ENCODE measurements around the gene ALKBH3. TPM values are rescaled to one million over a fixed set of nuclear protein-coding genes. Genes with fewer than 3 reads are reported as not detected.

Gene ALKBH3
- total RNA-seq, 1 experiment from 2014 or later, result 36.7 TPM

- ChIA-PET RAD21 (ENCODE audit: low non-redundant PET in 1 of 2, low total read pairs in 2 of 2, uncharacterized antibody in 2 of 2, unreplicated experiment in 2 of 2) (no interaction called here), CTCF (interaction anchor here (1.0 to 1.4 kb wide), 2 partner anchors 23 to 28 kb away, joined by 3 to 4 read pairs; no protein-coding TSS in a partner anchor), POLR2A (no interaction called here)
- Histone ChIP-seq H3K36me3 (ENCODE audit: control insufficient read depth in 1 of 2, insufficient read depth in 2 of 2, low read length in 2 of 2) (peaks cover 3 to 9% of the 10 kb centered on the region in 2 experiments; a peak in 3 of 4 replicates), H3K79me2 (ENCODE audit: insufficient read depth, low read length) (no peaks in the 10 kb centered on the region), H2AFZ (ENCODE audit: low read depth, low read length, poor library complexity, severe bottlenecking) (no peak overlapping the region), H3K4me3 (replicated peaks in 1 of 2; ENCODE audit: low read depth in 1 of 2, low read length in 2 of 2) (no peak overlapping the region), H4K20me1 (ENCODE audit: insufficient read depth) (no peaks in the 10 kb centered on the region), H3K4me1 (ENCODE audit: control insufficient read depth in 1 of 2, insufficient read depth in 2 of 2, low read length in 2 of 2) (no peaks in the 10 kb centered on the region), H3K27me3 (ENCODE audit: insufficient read depth, low read length) (no peaks in the 10 kb centered on the region), H3K9me2 (ENCODE audit: insufficient read depth) (no peaks in the 10 kb centered on the region), H3K9me3 (ENCODE audit: control insufficient read depth in 1 of 2, insufficient read depth in 1 of 2, low read depth in 1 of 2, low read length in 2 of 2) (no peaks in the 10 kb centered on the region), H3K4me2 (ENCODE audit: low read length) (no peak overlapping the region), H3K27ac (ENCODE audit: low read depth, low read length) (no peak overlapping the region), H3K9ac (ENCODE audit: low read length) (no peak overlapping the region)
- intact Hi-C loops (cut with micrococcal nuclease), result loop anchor here (5.0 kb wide), 1 partner anchor 281 kb away; no protein-coding TSS in a partner anchor
- no TSS peak for BruUV-seq (replicated peaks)
- DNase-seq (ENCODE audit: low read depth, low spot score) (no peak), ATAC-seq (no peak)
- TF ChIP-seq CTCF (IDR thresholded peaks at IDR 0.05 in 2 of 3, conservative IDR thresholded peaks at IDR 0.05 in 1 of 3; ENCODE audit: borderline replicate concordance in 1 of 3, insufficient read depth in 1 of 3, low read depth in 2 of 3, low read length in 2 of 3) (no peak), SIN3A (IDR thresholded peaks at IDR 0.05; ENCODE audit: low read depth) (no peak), CEBPB (IDR thresholded peaks at IDR 0.05; ENCODE audit: low read depth) (no peak), RAD21 (IDR thresholded peaks at IDR 0.05; ENCODE audit: low read depth) (no peak), ZBTB33 (IDR thresholded peaks at IDR 0.05; ENCODE audit: extremely low read depth, insufficient replicate concordance, low read length) (no peak), ATF3 (IDR thresholded peaks at IDR 0.05) (no peak), EZH2 (IDR thresholded peaks at IDR 0.05) (no peak), CBX3 (IDR thresholded peaks at IDR 0.05; ENCODE audit: low read depth) (no peak), JUND (IDR thresholded peaks at IDR 0.05) (no peak), FOSL1 (IDR thresholded peaks at IDR 0.05; ENCODE audit: low read depth) (no peak), SRF (IDR thresholded peaks at IDR 0.05; ENCODE audit: low read depth) (no peak), TCF7L2 (IDR thresholded peaks at IDR 0.05; ENCODE audit: borderline replicate concordance, extremely low read depth, insufficient read depth, insufficient read length) (no peak), EZH2phosphoT487 (IDR thresholded peaks at IDR 0.05; ENCODE audit: borderline replicate concordance) (no peak), ZFX (IDR thresholded peaks at IDR 0.05) (no peak)
Measured at GRCh38 chr11:43853781-43854180, 26.9 kb upstream of the ALKBH3 start.
